ENCODE data around the gene C3orf85.

DNA sequence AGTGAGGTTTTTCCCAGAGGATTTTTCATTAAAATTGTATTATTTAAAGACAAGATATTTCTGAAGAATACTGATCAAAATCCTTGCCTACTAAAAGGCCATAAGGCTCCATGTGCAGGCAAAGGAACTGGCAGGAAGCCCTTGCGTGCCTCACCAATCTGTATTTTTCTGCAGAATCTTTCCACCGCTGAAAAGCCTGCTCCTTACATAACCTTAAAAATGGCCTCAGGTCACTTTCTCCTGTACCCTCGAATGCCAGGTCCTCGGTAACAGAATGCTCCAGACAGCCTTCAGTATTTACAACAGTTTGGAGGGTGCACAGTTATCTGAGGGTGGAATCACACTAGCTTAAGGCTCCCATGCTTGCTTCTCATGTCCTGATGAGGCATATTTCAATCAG, 21.8 kb upstream of the C3orf85 start:
- TF ChIP-seq, protein P1, sequence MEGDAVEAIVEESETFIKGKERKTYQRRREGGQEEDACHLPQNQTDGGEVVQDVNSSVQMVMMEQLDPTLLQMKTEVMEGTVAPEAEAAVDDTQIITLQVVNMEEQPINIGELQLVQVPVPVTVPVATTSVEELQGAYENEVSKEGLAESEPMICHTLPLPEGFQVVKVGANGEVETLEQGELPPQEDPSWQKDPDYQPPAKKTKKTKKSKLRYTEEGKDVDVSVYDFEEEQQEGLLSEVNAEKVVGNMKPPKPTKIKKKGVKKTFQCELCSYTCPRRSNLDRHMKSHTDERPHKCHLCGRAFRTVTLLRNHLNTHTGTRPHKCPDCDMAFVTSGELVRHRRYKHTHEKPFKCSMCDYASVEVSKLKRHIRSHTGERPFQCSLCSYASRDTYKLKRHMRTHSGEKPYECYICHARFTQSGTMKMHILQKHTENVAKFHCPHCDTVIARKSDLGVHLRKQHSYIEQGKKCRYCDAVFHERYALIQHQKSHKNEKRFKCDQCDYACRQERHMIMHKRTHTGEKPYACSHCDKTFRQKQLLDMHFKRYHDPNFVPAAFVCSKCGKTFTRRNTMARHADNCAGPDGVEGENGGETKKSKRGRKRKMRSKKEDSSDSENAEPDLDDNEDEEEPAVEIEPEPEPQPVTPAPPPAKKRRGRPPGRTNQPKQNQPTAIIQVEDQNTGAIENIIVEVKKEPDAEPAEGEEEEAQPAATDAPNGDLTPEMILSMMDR (IDR thresholded peaks at IDR 0.05; ENCODE audit: insufficient read depth, low read length, poor library complexity, severe bottlenecking) = no peak
- no peak for TF ChIP-seq EZH2phosphoT487 (conservative IDR thresholded peaks at IDR 0.05; ENCODE audit: low read length)

Measured in SU-DHL-6 (cell line).